ENCODE results near the gene UST. TPM values are rescaled to one million over a fixed set of nuclear protein-coding genes. Genes with fewer than 3 reads are reported as not detected.
"Not testable (repeated sequence)": the region's sequence is repeated elsewhere in the genome, so short reads cannot be mapped to it uniquely, and the experiment has no call there.

The UST gene
- total RNA-seq, 1 donor from 2014 or later: 23.2 TPM

- H3K36me3 Mint-ChIP-seq (ENCODE audit: low read depth, unreplicated experiment): peaks cover 3% of the 10 kb centered on the region
- DNase-seq (ENCODE audit: low spot score): no peak
- TF ChIP-seq CTCF (IDR thresholded peaks at IDR 0.05; ENCODE audit: unreplicated experiment): no peak
- no peak overlapping the region for H3K4me3 Mint-ChIP-seq (ENCODE audit: unreplicated experiment)
- H3K27ac Mint-ChIP-seq (ENCODE audit: unreplicated experiment): no peak overlapping the region
- H3K27me3 Mint-ChIP-seq (ENCODE audit: unreplicated experiment): no peaks in the 10 kb centered on the region
- H3K9me3 Mint-ChIP-seq (ENCODE audit: unreplicated experiment): no peaks in the 10 kb centered on the region
- peaks cover 3% of the 10 kb centered on the region for H3K4me1 Mint-ChIP-seq (ENCODE audit: unreplicated experiment)
Measured at GRCh38 chr6:149102324-149102723, 355.5 kb downstream of the UST start.

- H3K36me3 Mint-ChIP-seq (ENCODE audit: low read depth, unreplicated experiment); H3K9me3 Mint-ChIP-seq (ENCODE audit: unreplicated experiment); H3K27me3 Mint-ChIP-seq (ENCODE audit: unreplicated experiment); H3K27ac Mint-ChIP-seq (ENCODE audit: unreplicated experiment); DNase-seq (ENCODE audit: low spot score); H3K4me1 Mint-ChIP-seq (ENCODE audit: unreplicated experiment); H3K4me3 Mint-ChIP-seq (ENCODE audit: unreplicated experiment): not testable (repeated sequence)
Measured at GRCh38 chr6:149103950-149104349, 357.1 kb downstream of the UST start.

GRCh38 chr6:149107520-149107919 is 360.7 kb downstream of the UST start:
- Mint-ChIP-seq H3K9me3 (ENCODE audit: unreplicated experiment) (no peaks in the 10 kb centered on the region), H3K27ac (ENCODE audit: unreplicated experiment) (no peak overlapping the region), H3K4me3 (ENCODE audit: unreplicated experiment) (no peak overlapping the region), H3K4me1 (ENCODE audit: unreplicated experiment) (no peaks in the 10 kb centered on the region), H3K27me3 (ENCODE audit: unreplicated experiment) (no peaks in the 10 kb centered on the region), H3K36me3 (ENCODE audit: low read depth, unreplicated experiment) (peaks cover 3% of the 10 kb centered on the region)
- no peak for TF ChIP-seq CTCF (IDR thresholded peaks at IDR 0.05; ENCODE audit: unreplicated experiment)
- no peak for DNase-seq (ENCODE audit: low spot score)

GRCh38 chr6:149108038-149108748 is 361.4 kb downstream of the UST start:
- DNase-seq (ENCODE audit: low spot score): no peak
- Mint-ChIP-seq H3K4me1 (ENCODE audit: unreplicated experiment) (no peaks in the 10 kb centered on the region), H3K36me3 (ENCODE audit: low read depth, unreplicated experiment) (peaks cover 3% of the 10 kb centered on the region), H3K9me3 (ENCODE audit: unreplicated experiment) (no peaks in the 10 kb centered on the region), H3K27me3 (ENCODE audit: unreplicated experiment) (peaks cover 1% of the 10 kb centered on the region), H3K27ac (ENCODE audit: unreplicated experiment) (no peak overlapping the region), H3K4me3 (ENCODE audit: unreplicated experiment) (no peak overlapping the region)
- TF ChIP-seq CTCF (IDR thresholded peaks at IDR 0.05; ENCODE audit: unreplicated experiment): no peak

- Mint-ChIP-seq H3K36me3 (ENCODE audit: low read depth, unreplicated experiment) (peaks cover 3% of the 10 kb centered on the region), H3K9me3 (ENCODE audit: unreplicated experiment) (no peaks in the 10 kb centered on the region), H3K4me1 (ENCODE audit: unreplicated experiment) (no peaks in the 10 kb centered on the region), H3K27me3 (ENCODE audit: unreplicated experiment) (peaks cover 1% of the 10 kb centered on the region), H3K4me3 (ENCODE audit: unreplicated experiment) (no peak overlapping the region), H3K27ac (ENCODE audit: unreplicated experiment) (no peak overlapping the region)
- DNase-seq (ENCODE audit: low spot score): no peak
- TF ChIP-seq CTCF (IDR thresholded peaks at IDR 0.05; ENCODE audit: unreplicated experiment): no peak
Measured at GRCh38 chr6:149108749-149109100, 361.9 kb downstream of the UST start.
